Stimulated activated CD8-positive, alpha-beta memory T cell treated with anti-CD3 and anti-CD28 coated beads, Interleukin-4, amount 100 ng/mL, for 4 hours (primary cell): ENCODE results near the gene GAA.
"Not testable (repeated sequence)": the region's sequence is repeated elsewhere in the genome, so short reads cannot be mapped to it uniquely, and the experiment has no call there.

ENCODE experiments used
- DNase-seq, 2 donors: peaks; one replicate each; pipeline ENCODE4 v3.0.0-alpha.2; 2020; ENCODE audit warnings: low read depth in 2 of 2, low spot score in 1 of 2

Gene GAA

GRCh38 chr17:80145076-80146075 lies 44.0 kb downstream of the GAA start:
- no peak for DNase-seq

- DNase-seq = peak in 1 of 2 donors; percentile 3
These were observed 45.0 kb downstream of the GAA start for GRCh38 chr17:80146121-80147034.

DNA sequence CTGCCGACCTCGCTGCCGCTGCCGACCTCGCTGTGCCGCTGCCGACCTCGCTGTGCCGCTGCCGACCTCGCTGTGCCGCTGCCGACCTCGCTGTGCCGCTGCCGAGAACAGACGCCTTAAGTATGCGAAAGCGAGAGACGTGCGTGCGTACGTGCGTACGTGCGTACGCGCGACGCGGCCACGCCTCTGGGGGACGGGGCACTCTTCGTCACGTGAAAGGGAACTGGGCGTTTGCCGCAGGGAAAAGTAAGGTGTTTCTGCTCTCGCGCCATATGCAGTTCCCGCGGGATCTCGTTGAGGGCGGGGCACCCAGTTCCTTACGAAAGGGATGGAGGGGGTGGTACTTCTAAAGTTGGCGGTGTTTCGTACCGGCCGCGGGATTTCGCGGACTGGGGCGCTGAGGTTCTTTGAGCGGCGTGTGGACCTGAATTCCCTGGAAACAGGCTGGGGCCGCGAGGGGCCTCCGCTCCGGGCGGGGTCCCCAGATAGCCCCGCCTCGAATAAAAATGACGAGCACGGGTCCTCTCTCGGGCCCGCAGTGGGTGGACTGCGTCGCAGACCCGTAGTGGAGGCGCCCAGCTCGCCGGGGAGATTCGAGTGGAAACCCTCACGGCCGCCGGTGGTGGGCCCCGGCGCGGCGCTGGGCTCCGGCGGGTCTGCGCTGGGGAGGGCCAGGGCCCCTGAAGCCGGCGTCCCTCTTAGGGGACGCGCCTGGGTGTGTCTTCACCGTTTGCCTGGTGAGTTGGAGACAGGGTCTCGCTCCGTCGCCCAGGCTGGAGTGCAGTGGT lies 45.8 kb downstream of the GAA start, which contains the start of gene EIF4A3:
Gene EIF4A3, minus strand, starts transcription at position 94 of the 788 bp plus-strand sequence. CDS start 167 bp downstream, outside the sequence.
- DNase-seq = peak; percentile 88 to 95

- no peak for DNase-seq
These were observed 50.0 kb downstream of the GAA start for GRCh38 chr17:80151333-80151732.

DNA sequence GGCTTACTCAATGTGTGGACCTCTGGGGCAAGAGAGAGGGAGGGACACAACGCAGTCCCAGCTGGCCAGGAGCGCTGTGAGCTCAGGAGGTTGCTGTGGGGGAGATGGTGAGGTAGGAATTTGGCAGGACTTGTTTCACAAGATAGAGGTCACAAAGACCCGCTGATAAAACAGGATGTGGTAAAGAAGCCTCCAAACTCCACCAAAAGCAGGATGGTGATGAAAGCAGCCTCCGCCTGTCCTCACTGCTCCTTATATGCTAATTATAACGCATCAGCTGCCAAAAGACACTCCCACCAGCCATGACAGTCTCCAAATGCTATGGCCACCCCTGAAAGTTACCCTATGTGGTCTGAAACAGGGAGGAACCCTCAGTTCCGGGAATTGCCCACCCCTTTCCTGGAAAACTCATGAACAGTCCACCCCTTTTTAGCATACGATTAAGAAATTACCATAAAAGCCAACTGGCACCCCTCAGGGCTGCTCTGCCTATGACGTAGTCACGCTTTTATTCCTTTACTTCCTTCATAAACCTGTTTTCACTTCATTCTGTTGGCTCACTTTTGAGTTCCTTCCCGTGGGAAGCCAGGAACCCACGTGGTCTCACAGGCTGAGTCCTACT lies 50.8 kb downstream of the GAA start:
- DNase-seq = no peak

DNA sequence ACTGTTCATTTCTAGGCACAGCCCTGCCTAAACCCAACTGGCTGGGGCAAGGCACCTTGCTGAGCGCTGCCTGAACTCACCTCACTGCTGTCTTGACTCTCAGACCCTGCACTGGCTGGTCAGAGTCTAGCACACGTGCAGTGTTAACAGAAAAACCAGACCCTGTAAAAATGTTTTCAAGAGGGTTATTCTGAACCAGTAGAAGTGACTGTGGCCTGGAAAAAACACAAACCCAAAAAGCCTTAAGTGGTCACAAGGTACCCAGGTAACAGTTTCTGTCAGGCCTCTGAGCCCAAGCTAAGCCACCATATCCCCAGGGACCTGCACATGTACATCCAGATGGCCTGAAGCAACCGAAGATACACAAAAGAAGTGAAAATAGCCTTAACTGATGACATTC lies 51.6 kb downstream of the GAA start:
- DNase-seq = no peak

GRCh38 chr17:80154166-80154565 lies 52.8 kb downstream of the GAA start:
- no peak for DNase-seq

- not testable (repeated sequence) for DNase-seq
These were observed 54.2 kb downstream of the GAA start for GRCh38 chr17:80155600-80155999.

- no peak for DNase-seq
These were observed 57.5 kb downstream of the GAA start for GRCh38 chr17:80158846-80159245.

- no peak for DNase-seq
These were observed 59.2 kb downstream of the GAA start for GRCh38 chr17:80160536-80160935.

DNA sequence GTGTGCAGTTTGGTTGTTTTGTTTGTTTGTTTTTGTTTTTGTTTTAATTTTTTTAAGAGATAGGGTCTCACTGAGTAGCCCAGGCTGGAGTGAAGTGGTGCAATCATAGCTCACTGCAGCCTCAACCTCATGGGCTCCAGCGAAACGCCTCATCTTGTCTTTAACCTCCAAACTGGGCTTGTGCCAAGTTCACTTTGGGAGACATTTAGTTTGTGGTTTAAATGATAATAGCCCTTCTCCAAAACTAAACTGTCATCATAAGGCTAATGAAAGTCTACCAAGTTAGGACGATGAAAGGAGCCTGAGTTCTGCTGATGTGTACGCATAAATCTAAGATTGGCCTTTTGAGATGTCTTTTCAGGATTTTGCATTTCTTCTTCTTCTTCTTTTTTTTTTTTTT lies 62.0 kb downstream of the GAA start:
- DNase-seq = no peak

DNA sequence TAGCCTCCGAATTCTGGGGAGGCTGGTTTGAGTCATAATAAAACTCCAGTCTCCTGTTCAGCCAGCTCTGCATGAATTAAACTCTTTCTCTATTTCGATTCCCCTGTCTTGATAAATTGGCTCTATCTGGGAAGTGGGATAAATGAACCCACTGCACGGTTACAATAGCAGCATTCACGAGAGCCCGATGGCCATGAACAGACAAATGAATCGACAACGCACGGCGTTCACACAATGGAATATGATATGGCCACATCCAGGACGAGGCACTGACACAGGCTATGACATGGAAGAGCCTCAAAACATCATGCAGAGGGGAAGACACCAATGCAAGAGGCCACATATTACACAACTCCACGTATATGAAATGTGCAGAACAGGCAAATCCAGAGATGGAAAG lies 62.8 kb downstream of the GAA start:
- DNase-seq = no peak

DNA sequence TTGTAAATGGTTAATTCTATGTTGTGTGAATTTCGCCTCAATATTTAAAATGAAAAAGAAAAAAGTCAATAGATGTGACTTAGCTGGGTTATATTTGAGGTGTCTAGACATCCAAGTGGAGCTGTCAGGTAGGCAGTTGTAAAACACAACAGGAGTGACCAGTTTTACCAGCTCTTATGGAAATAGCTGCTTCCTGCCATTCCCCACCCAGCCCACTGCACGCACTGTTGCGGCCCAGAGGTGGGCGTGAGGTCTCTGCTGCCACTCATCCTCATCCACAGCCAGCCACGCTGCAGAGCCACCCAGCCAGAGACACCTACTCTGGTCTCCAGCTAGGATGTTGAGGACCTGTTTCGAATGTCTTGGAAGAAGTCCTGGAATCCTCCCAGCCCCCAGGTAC lies 65.1 kb downstream of the GAA start:
- DNase-seq = no peak

DNA sequence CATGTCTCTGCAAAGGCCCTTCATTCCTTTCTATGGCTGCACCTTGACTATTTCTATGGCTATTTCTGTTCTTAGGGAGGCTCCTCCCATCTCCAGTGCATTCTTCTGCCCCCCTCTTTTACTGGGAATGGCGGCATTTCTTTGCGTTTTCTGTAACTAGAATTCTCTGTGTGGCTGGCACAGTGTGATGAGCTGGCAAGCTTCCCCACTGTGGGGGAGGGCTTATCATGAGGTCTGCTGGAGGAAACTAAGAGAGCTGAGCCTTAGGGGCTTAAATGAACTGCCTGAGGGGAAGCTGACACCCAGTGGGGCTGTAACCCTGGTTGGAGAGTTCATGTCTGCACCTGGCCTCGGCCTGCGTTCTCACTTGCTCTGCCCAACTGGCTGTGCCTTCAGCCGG lies 67.0 kb downstream of the GAA start:
- no peak for DNase-seq

- DNase-seq = no peak
These were observed 67.7 kb downstream of the GAA start for GRCh38 chr17:80169107-80169506.
